HG03520 (cell line): ENCODE measurements around the gene GPR150.
"Not testable (repeated sequence)": the region's sequence is repeated elsewhere in the genome, so short reads cannot be mapped to it uniquely, and the experiment has no call there.

Experiments
- ATAC-seq: cut with Tn5 transposase; IDR thresholded peaks from one replicate; pipeline ENCODE4 v1.9.1; 2021; ENCODE audit warnings: mild to moderate bottlenecking, moderate library complexity; ENCODE audit not compliant: unreplicated experiment

GPR150 gene

DNA sequence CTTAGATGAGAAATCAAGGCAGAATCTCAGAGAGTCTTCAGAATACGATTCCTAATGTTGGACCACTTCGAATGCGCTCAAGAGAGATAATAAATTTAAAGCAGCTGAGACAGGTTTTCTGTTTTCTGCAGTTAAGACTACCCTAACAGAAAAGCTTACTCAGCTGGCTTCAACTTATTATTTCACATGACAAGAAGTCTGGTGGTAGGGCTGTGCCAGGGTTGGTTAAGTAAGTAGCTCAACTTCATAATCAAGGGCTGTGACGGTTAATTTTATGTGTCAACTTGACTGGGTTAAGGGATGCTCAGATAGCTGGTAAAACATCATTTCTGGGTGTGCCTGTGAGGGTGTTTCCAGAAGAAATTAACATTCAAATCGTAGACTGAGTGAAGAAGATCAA is 3.8 kb downstream of the GPR150 start:
- no peak for ATAC-seq

GRCh38 chr5:95624368-95624767 is 4.5 kb downstream of the GPR150 start:
- no peak for ATAC-seq

GRCh38 chr5:95626701-95627100 is 6.8 kb downstream of the GPR150 start:
- ATAC-seq, result no peak

- ATAC-seq, result no peak
These were observed 8.3 kb downstream of the GPR150 start for GRCh38 chr5:95627971-95628810.

- ATAC-seq, result no peak
These were observed 9.0 kb downstream of the GPR150 start for GRCh38 chr5:95628933-95629332.

DNA sequence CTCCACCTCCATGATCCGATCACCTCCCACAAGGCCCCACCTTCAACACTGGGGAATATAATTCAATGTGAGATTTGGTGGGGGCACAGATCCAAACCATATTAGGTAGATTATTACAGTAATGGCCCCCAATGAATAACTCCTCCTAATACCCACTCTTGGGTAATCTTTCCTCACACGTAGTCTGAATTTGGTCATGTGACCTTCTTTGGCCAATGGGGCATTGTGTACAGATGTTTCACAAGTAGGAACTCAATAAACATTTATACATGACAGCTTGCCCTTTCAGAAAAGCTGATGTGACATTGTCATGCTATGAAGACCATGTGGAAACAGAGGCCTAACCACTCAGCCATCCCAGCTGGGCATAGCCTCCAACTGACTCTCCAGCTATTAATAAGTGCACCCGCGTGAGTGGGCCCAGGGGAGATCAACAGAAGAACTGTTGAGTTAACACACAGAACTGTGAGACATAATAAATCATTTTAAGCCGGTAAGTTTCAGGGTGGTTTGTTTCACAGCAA is 10.6 kb downstream of the GPR150 start:
- no peak for ATAC-seq

DNA sequence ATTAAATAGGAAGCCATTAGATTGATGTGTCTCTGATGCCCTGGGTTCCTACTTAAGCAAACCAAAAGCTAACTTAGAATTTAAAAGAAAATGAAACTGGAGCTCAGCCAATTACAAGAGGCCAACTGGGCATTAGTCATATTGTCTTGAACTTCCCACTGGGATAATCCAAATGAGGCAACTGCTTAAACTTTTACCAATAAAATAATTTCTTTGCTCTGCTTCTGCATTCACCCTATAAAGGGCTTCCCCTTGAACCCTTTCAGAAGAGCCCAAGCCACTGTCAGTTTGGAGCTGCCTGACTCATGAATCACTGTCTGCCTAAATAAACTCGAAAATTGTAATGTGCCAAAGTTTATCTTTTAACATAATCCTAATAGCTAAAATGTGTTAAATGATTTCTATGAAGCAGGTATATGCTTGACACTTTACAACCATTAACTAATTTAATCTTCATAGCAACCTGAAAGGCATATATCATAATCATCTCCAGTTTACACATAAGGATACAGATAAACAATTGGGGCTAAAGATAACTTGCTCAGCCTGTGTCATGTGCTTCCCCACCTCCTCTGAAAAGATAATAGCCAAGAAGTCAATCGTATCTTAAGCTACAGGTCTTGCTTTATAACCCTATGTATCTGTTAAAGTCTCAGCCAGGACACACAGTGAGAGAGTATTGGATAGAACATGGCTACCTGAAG is 11.5 kb downstream of the GPR150 start:
- no peak for ATAC-seq

DNA sequence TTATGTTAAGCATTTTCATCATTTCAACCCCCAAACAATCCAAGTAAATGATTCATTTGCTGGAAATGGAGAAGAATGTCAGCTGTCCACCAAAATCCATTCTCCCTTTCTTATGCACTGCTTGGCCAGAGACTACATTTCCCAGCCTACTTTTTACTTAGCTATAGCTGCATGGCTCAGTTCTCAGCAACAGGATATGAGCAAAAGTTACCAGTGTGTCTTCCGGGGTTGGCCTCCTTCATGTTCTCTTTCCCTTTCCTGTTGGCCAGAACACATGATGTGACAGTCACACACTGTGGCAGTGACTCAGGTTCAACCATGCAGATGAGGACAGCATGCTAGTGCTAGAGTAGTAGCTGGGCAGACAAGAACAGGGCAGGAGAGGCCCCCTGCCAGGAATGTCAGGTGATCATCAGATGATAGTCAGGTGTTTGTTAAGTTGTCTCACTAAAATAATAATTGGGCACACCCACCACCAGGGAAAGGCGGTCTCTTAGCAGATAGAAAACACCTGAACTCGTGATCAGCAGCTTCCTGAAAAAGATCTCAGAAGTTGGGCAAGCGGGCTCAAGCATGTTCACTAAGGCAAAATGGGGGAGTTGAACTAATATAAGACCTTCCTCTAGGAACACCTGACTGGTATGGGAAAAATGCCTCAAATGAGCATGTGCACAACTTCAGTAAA is 12.2 kb downstream of the GPR150 start:
- ATAC-seq, result peak; percentile 81

GRCh38 chr5:95632942-95633341 is 13.1 kb downstream of the GPR150 start:
- not testable (repeated sequence) for ATAC-seq

- ATAC-seq, result no peak
These were observed 13.8 kb downstream of the GPR150 start for GRCh38 chr5:95633671-95634070.

DNA sequence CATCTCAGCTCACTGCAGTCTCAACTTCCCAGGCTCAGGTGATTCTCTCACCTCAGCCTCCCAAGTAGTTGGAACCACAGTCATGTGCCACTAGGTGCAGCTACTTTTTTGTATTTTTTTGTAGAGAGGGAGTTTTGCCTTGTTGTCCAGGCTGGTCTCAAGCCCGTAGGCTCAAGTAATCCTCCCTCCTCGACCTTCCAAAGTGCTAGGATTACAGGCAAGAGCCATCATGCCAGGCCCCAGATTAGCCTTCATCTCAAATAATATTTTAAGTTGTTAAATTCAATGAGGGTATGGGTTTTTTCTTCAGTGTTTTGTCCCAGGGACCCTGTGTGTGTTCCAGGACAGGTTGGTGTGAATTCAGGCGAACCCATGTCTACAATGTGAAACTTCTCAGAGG is 14.2 kb downstream of the GPR150 start:
- no peak for ATAC-seq

DNA sequence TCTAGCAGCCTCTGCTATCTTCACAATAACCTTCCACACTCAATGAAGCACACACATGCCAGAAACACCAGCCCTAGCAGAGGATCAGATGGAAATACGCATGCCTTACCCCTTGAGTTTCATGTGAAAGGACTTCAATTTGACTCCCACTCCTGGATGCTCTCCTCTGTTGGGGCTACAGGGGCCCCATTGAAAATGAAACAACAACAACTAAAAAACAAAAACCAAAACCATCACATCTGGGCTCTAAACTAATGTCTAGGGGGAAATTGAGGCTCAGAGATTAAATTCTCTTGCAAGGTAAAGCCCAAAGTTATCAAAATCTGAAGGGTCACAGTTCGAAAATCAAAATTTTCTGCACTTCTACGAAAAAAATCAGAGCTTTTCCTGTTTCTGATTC is 18.7 kb downstream of the GPR150 start:
- ATAC-seq, result no peak

- no peak for ATAC-seq
These were observed 21.9 kb downstream of the GPR150 start for GRCh38 chr5:95641741-95642220.

- no peak for ATAC-seq
These were observed 23.3 kb downstream of the GPR150 start for GRCh38 chr5:95643152-95643551.

DNA sequence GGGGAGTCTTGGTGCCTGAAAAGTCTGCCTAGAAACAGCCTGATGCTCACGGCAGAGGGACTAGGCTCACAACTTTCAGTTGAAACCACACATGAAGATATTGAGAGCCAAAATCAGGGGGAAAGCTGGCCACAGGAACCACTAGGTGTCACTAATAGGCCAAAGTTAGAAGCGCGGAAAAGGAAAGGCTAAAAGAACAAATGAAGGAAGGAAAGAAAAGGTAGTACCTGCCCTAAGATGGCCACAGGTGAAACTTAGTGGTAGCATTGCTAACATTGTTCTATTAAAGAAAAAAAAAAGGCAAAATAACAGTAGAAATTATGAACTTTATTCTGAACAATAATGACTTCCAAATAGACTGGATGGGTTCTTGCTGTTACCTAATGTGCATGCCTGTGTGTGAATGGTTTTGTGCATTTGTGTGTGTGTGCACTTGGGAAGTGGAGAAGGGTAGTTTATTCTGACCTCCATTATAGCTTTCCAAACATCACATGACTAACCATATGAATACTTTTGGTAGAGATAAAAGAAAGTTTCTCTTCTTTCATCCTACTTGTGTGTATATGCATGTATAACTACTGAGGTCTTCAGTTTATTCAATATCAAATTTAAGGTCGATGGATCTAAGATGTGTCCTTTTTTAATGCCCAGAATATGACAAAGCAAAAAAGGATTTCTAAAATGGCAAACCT is 24.6 kb downstream of the GPR150 start:
- ATAC-seq, result peak; percentile 47

DNA sequence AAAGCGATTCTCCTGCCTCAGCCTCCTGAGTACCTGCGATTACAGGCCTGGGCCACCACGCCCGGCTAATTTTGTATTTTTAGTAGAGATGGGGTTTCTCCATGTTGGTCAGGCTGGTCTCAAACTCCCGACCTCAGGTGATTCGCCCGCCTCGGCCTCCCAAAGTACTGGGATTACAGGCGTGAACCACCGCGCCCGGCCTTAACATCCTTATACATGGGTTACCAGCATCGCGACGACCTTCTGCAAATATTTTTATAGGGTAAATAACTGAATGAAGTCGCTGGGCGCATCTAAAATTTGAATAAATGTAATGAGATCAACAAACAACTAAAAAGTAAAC is 26.3 kb downstream of the GPR150 start:
- ATAC-seq, result not testable (repeated sequence)

- peak; percentile 92 for ATAC-seq
These were observed 26.9 kb downstream of the GPR150 start, which contains the start of gene RFESD for GRCh38 chr5:95646569-95647431. Gene RFESD, plus strand, starts transcription at chr5:95646777. Its CDS starts 5,495 bp downstream, at chr5:95652272.

DNA sequence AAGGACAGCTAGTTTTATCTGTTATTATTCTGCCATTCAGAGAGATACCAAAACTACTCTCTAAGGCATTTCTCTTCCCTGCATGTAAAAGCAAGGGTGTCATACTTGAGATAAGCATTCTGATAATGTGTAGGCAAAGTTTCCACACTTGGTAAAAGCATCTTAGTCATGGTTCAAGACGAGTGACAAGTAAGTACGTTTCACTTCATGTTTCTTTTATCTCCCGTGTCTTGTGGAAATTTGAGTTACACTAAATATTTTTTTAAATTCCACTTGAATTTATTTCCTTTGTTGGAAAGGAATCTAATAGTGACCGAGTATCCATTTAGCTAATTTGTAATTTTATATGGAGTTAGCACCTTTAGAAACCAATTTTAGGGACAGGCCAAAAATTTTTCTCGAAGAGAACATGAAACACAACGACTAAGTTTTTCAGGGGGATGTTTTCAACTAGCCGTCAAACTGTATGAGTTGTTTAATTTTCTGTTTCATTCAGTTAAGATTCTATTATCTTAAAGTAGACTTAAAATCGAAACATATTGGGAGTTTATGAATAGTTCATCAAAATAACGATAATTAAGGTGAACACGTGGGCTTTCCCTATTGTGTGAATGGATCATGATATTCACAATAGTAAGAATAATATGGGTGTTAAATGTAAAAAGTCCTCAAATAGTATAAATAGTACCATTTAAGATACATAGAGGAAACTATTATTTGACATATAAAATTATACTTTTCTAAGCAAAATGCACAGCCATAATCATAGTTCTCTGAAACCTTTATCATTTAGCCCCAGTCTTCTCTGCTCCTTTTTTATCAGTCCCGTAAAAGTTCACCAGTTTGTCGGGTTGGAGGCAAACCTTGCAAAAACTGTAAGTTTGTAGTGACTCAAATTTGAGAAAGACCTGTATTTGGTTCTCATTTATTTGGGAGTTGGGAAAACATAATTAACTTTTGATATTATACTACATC is 28.3 kb downstream of the GPR150 start:
- ATAC-seq, result no peak

- ATAC-seq, result no peak
These were observed 29.4 kb downstream of the GPR150 start for GRCh38 chr5:95649274-95649673.
